ENCODE measurements around the gene TBC1D13. TPM values are rescaled to one million over a fixed set of nuclear protein-coding genes. Genes with fewer than 3 reads are reported as not detected.
"Not testable (repeated sequence)": the region's sequence is repeated elsewhere in the genome, so short reads cannot be mapped to it uniquely, and the experiment has no call there.

Gene TBC1D13
- total RNA-seq, 1 donor from 2014 or later = 6.5 TPM

DNA sequence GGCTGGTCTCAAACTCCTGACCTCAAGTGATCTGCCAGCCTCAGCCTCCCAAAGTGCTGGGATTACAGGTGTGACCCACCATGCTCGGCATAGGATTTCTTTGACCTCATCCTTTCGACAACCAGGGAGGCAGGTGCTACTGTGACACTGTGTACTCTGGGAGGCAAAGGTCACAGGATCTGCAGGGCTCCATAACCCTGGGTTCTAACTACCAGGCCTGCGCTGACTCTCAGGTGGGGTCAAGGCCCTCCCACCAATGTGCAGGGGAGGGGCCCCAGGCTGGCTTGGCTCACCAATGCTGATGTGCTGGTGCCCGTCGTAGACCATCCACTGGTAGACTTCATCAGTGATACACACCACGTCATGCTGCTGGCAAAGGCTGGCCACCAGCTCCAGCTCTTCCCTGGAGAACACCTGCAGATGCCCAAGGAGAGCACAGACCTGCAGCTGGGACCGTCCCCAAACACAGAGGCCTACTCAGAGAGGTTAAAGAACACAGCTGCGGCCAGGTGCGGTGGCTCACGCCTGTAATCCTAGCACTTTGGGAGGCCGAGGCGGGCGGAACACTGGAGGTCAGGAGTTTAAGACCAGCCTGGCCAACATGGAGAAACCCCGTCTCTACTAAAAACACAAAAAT is 49.6 kb downstream of the TBC1D13 start:
- FAIRE-seq (no peak), DNase-seq (ENCODE audit: low spot score in 2 of 2) (no peak)

DNA sequence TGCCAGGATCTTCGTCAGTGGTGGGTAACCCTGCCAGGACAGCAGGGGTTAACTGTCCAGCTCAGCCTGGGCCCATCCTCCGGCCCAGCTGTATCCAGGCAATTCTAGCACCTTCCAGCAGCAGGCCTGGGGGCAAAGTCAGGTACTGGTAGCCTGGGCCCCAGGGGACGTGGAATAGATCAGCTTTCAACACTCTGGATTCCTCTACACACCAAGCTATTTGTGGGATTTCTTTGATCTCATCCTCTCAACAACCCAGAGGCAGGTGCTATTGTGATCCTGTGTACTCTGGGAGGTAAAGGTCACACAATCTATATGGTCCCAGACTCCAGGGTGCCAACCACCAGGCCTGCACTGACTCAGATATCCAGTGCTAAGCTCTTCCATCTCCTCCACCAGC is 51.3 kb downstream of the TBC1D13 start:
- no peak for DNase-seq (ENCODE audit: low spot score in 2 of 2)
- FAIRE-seq = no peak

DNA sequence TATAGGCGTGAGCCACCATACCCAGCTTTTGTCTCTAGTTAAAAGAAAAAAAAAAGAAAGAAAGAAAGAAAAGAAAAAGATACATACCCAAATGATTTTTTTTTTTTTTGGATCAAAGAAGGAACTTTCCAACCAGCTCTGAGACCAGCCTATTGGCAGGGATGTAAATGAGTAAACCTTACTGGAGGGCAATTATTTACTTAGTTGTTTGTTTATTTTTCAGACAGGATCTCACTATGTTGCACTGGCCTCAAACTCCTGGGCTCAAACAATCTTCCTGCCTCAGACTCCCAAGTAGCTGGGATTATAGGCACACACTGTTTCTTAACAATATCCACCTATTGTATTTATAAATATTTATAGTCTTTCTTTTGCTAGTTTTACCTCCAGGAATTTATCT is 53.5 kb downstream of the TBC1D13 start:
- no peak for DNase-seq (ENCODE audit: low spot score in 2 of 2)
- FAIRE-seq = no peak

DNA sequence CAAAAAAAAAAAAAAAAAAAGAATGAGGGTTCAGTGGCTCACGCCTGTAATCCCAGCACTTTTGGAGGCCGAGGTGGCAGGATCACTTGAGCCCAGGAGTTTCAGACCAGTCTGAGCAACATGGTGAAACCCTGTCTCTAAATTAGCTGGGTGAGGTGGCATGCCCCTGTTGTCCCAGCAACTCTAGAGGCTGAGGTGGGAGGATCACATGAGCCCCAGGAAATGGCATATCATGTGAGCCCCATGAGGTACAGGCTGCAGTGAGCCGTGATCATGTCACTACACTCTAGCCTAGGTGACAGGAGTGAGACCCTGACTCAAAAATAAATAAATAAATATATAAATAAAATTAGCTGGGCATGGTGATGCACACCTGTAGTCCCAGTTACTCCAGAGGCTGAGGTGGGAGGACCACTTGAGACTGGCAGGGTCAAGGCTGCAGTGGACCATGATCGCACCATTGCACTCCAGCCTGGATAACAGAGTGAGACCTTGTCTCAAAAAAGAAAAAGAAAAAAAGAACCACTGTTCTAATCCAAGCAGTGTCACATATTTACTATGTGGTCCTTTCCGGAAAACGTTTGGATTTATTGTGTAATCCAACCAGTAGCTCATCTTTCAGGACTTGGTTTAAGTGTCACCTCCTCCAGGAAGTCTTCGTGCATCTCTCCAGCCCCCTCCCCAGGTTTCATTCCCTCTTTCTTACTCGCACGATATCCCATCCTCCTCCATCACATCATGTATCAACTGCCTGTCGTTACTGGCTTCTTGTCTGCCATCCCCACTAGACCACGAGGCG is 54.8 kb downstream of the TBC1D13 start:
- no peak for DNase-seq (ENCODE audit: low spot score in 2 of 2)
- FAIRE-seq = no peak

DNA sequence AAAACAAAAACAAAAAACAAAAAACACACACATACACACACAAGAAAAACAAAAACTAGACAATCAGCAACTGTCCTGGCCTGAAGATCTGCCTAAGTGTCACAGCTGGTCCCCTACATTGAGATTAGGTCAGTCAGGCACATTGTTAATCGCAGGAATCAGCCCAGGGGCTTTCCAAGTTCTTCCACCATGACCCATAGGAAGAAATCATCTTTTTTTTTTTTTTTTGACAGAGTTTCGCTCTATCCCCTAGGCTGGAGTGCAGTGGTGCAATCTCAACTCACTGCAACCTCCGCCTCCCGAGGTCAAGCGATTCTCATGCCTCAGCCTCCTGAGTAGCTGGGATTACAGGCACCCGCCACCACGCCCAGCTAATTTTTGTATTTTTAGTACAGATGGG is 56.1 kb downstream of the TBC1D13 start:
- DNase-seq (ENCODE audit: low spot score in 2 of 2); FAIRE-seq: not testable (repeated sequence)

DNA sequence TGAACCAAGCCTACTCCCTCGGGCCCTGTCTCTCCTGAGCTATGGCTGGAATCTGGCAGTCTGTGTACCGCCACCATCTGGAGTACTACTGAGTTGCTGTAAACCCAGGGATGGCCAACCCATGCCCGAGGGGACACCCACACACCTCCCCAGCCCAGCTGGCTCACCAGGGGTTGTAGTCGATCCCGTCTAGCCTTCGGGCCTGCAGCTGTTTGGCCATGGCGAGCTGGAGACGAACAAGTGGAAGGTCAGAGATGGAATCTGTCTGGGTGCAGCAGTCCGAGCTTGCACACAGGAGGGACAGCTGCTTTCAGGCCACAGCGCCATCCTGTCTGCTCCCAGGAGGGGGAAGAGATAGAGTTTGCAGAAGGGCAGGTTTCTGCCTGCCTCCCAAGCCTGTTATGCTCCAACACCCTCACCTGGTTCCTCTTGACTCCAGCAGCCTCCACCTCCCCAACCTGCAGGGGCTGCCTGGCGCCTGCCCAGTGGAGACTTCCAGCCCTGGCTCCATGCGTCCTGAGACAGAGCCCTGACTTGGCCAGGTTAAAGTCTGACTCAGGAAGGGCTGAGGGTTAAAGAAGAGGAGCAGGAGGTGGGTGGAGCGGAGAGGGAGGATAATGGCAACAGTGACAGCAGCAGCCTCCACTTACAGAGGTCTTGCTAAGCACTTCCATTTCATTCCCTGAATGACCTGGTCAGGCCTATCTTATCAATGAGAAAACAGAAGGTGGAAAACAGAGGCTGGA is 58.3 kb downstream of the TBC1D13 start:
- DNase-seq (ENCODE audit: low spot score in 2 of 2) (no peak), FAIRE-seq (no peak)

DNA sequence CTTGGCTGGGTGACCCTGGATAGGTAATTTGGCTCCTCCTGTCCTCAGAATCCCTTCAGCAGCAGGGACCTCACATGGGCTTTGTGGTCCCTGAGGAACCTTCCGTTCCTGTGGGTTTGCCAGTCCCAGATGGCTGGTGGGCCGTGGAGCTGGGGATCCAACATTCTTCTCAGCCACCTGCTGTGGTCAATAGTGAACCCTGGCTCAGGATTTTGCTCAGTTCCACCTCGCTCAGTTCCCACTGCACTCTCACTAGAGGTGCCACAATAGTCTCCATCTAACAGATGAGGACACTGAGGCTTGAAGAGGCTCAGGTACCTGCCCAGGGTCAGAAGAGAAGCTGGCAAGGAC is 59.6 kb downstream of the TBC1D13 start:
- DNase-seq (ENCODE audit: low spot score in 2 of 2) = no peak
- FAIRE-seq = no peak

DNA sequence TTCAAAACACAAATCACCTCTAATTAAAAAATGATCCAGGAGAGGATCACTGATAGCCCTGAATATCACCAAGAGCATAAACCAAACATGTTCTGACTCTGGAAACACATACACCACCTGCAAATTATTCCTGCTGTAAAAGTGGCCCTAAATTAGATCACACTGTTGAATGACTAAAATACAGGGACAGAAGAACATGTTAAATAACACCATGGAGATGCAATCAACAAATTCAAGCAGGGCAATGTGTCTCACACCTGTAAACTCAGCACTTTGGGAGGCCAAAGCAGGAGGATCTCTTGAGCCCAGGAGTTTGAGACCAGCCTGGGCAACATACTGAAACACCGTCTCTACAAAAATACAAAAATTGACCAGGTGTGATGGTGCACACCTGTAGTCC is 60.8 kb downstream of the TBC1D13 start:
- DNase-seq (ENCODE audit: low spot score in 2 of 2) (no peak), FAIRE-seq (no peak)

DNA sequence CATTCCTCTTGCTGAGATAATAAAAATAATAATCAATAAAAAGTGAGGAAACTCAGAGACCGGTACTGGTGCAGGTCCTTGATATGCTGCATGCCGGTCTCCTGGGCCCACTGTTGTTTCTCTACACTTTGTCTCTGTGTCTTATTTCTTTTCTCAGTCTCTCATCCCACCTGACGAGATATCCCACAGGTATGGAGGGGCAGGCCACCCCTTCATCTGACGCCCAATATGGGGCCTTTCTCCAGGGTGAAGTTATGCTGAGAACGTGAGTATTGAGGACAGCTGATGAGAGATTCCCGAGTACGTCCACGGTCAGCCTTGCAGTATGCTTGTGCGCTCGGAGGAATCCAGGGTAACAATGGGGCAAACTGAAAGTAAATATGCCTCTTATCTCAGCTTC is 64.0 kb downstream of the TBC1D13 start:
- not testable (repeated sequence) for FAIRE-seq; DNase-seq (ENCODE audit: low spot score in 2 of 2)

DNA sequence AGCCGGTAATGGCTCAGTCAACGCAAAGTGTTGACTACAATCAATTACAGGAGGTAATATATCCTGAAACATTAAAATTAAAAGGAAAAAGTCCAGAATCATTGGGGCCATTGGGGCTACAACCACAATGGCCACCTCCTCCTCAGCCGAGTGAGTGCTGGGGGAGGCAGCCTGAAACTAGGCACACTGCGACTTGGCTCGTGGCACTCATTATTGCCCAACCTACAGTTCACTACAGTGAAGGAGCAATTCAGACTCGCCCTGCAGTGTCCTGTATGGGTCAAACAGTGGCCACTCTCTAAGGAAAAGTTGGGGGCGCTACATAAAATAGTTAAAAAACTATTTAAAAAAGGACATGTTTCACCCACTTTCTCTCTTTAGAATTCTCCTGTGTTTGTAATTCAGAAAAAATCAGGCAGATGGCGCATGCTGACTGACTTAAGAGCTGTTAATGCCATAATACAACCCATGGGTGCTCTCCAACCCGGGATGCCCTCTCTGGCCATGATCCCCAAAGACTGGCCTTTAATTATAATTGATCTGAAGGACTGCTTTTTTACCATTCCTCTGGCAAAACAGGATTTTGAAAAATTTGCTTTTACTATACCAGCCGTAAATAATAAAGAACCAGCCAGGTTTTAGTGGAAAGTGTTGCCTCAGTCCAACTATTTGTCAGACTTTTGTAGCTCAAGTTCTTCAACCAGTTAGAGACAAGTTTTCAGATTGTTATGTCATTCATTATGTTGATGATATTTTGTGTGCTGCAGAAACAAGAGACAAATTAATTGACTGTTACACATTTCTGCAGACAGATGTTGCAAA is 64.9 kb downstream of the TBC1D13 start:
- FAIRE-seq = peak; percentile 96
- DNase-seq (ENCODE audit: low spot score in 2 of 2) = not testable (repeated sequence)

DNA sequence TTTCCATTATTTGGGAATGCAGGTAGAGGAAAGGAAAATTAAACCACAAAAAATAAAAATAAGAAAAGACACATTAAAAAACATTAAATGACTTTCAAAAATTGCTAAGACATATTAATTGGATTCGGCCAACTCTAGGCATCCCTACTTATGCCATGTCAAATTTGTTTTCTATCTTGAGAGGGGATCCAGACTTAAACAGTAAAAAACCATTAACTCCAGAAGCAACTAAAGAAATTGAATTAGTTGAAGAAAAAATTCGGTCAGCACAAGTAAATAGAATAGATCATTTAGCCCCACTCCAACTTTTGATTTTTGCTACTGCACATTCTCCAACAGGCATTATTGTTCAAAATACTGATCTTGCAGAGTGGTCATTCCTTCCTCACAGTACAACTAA is 65.6 kb downstream of the TBC1D13 start:
- FAIRE-seq; DNase-seq (ENCODE audit: low spot score in 2 of 2): not testable (repeated sequence)

DNA sequence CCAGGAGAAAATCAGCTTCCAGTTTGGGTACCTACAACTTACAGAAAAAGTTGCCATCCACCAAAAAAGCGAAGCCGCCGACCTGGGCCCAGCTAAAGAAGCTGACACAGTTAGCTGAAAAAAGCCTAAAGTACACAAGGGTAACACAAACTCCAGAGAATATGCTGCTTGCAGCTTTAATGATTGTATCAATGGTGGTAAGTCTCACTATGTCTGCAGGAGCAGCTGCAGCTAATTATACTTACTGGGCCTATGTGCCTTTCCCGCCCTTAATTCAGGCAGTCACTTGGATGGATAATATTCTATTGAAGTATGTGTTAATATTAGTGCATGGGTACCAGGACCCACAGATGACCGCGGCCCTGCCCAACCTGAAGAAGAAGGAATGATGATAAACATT is 67.4 kb downstream of the TBC1D13 start:
- DNase-seq (ENCODE audit: low spot score in 2 of 2); FAIRE-seq: not testable (repeated sequence)

DNA sequence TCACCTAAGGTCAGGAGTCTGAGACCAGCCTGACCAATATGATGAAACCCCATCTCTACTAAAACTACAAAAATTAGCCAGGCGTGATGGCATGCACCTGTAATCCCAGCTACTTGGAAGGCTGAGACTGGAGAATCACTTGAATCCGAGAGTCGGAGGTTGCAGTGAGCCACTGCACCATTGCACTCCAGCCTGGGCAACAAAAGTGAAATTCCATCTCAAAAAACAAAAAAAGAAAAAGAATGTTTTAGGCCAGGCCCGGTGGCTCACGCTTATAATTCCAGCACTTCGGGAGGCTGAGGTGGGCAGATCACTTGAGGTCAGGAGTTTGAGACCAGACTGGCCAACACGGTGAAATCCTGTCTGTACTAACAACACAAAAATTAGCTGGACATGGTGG is 71.4 kb downstream of the TBC1D13 start:
- not testable (repeated sequence) for FAIRE-seq; DNase-seq (ENCODE audit: low spot score in 2 of 2)

Small RNA genes within 50 kb of the gene (small RNA-seq; reads per million reads assigned to genes)
- not detected for gene RF00017

Other genes with a start within 250 kb of the TBC1D13 start
- gene SPTAN1, start 234.7 kb upstream of the TBC1D13 start, total RNA-seq = 810 TPM
- gene DYNC2I2, start 130.4 kb upstream of the TBC1D13 start, total RNA-seq = 31.4 TPM
- gene SET, start 98.0 kb upstream of the TBC1D13 start, total RNA-seq = 846 TPM
- 0.41 TPM for gene PKN3, start 84.8 kb upstream of the TBC1D13 start, total RNA-seq
- gene ZDHHC12, start 63.1 kb upstream of the TBC1D13 start, total RNA-seq = 1.2 TPM
- 20.4 TPM for gene ZER1, start 15.3 kb upstream of the TBC1D13 start, total RNA-seq
- 21.6 TPM for gene ENDOG, start 31.2 kb downstream of the TBC1D13 start, total RNA-seq
- 10.2 TPM for gene SPOUT1, start 42.5 kb downstream of the TBC1D13 start, total RNA-seq
- 9.8 TPM for gene KYAT1, start 94.7 kb downstream of the TBC1D13 start, total RNA-seq
- 19.6 TPM for gene LRRC8A, start 94.9 kb downstream of the TBC1D13 start, total RNA-seq
- 1.2 TPM for gene PHYHD1, start 133.7 kb downstream of the TBC1D13 start, total RNA-seq
- 18.3 TPM for gene DOLK, start 160.3 kb downstream of the TBC1D13 start, total RNA-seq
- gene NUP188, start 160.4 kb downstream of the TBC1D13 start, total RNA-seq = 22.0 TPM
- 60.3 TPM for gene SH3GLB2, start 241.1 kb downstream of the TBC1D13 start, total RNA-seq
- gene MIGA2, start 249.4 kb downstream of the TBC1D13 start, total RNA-seq = 12.6 TPM

All from frontal cortex (tissue), 4 donors.